ENCODE measurements around the gene TAMALIN.

The TAMALIN gene

GRCh38 chr12:52054833-52055730 is 48.3 kb downstream of the TAMALIN start:
- no peak overlapping the region for H3K4me3 ChIP-seq (replicated peaks; ENCODE audit: insufficient read depth, low read length)
- H3K27ac ChIP-seq (replicated peaks): no peak overlapping the region
- no peak for TF ChIP-seq SPI1 (IDR thresholded peaks at IDR 0.05; ENCODE audit: borderline replicate concordance, low read depth)
- TF ChIP-seq, protein P1, sequence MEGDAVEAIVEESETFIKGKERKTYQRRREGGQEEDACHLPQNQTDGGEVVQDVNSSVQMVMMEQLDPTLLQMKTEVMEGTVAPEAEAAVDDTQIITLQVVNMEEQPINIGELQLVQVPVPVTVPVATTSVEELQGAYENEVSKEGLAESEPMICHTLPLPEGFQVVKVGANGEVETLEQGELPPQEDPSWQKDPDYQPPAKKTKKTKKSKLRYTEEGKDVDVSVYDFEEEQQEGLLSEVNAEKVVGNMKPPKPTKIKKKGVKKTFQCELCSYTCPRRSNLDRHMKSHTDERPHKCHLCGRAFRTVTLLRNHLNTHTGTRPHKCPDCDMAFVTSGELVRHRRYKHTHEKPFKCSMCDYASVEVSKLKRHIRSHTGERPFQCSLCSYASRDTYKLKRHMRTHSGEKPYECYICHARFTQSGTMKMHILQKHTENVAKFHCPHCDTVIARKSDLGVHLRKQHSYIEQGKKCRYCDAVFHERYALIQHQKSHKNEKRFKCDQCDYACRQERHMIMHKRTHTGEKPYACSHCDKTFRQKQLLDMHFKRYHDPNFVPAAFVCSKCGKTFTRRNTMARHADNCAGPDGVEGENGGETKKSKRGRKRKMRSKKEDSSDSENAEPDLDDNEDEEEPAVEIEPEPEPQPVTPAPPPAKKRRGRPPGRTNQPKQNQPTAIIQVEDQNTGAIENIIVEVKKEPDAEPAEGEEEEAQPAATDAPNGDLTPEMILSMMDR (IDR thresholded peaks at IDR 0.05; ENCODE audit: insufficient read depth, low read length): no peak
- no peak for TF ChIP-seq POLR2AphosphoS5 (IDR thresholded peaks at IDR 0.05; ENCODE audit: low read depth)
- TF ChIP-seq GABPA (IDR thresholded peaks at IDR 0.05; ENCODE audit: low read depth): no peak

GRCh38 chr12:52055731-52056711 is 49.3 kb downstream of the TAMALIN start:
- no peak for DNase-seq (ENCODE audit: low read depth in 1 of 2, low spot score in 1 of 2)
- no peak overlapping the region for H3K27ac ChIP-seq (replicated peaks)
- H3K27me3 ChIP-seq (ENCODE audit: insufficient read depth, poor library complexity, severe bottlenecking): no peaks in the 10 kb centered on the region
- TF ChIP-seq GABPA (IDR thresholded peaks at IDR 0.05; ENCODE audit: low read depth): no peak
- no peak for TF ChIP-seq SPI1 (IDR thresholded peaks at IDR 0.05; ENCODE audit: borderline replicate concordance, low read depth)
- TF ChIP-seq, protein P2, sequence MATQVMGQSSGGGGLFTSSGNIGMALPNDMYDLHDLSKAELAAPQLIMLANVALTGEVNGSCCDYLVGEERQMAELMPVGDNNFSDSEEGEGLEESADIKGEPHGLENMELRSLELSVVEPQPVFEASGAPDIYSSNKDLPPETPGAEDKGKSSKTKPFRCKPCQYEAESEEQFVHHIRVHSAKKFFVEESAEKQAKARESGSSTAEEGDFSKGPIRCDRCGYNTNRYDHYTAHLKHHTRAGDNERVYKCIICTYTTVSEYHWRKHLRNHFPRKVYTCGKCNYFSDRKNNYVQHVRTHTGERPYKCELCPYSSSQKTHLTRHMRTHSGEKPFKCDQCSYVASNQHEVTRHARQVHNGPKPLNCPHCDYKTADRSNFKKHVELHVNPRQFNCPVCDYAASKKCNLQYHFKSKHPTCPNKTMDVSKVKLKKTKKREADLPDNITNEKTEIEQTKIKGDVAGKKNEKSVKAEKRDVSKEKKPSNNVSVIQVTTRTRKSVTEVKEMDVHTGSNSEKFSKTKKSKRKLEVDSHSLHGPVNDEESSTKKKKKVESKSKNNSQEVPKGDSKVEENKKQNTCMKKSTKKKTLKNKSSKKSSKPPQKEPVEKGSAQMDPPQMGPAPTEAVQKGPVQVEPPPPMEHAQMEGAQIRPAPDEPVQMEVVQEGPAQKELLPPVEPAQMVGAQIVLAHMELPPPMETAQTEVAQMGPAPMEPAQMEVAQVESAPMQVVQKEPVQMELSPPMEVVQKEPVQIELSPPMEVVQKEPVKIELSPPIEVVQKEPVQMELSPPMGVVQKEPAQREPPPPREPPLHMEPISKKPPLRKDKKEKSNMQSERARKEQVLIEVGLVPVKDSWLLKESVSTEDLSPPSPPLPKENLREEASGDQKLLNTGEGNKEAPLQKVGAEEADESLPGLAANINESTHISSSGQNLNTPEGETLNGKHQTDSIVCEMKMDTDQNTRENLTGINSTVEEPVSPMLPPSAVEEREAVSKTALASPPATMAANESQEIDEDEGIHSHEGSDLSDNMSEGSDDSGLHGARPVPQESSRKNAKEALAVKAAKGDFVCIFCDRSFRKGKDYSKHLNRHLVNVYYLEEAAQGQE (IDR thresholded peaks at IDR 0.05; ENCODE audit: insufficient replicate concordance, low read depth): no peak
- no peak for TF ChIP-seq POLR2AphosphoS5 (IDR thresholded peaks at IDR 0.05; ENCODE audit: low read depth)
- TF ChIP-seq, protein P1 (IDR thresholded peaks at IDR 0.05; ENCODE audit: insufficient read depth, low read length): no peak
- H3K4me3 ChIP-seq (replicated peaks; ENCODE audit: insufficient read depth, low read length): no peak overlapping the region

More at GRCh38 chr12:52054833-52055730, 48.3 kb downstream of the TAMALIN start:
- peaks cover 4% of the 10 kb centered on the region for H3K27me3 ChIP-seq (ENCODE audit: insufficient read depth, poor library complexity, severe bottlenecking)
- no peak for DNase-seq (ENCODE audit: low read depth in 1 of 2, low spot score in 1 of 2)

- no peak overlapping the region for H3K4me3 ChIP-seq (replicated peaks; ENCODE audit: insufficient read depth, low read length)
Measured at GRCh38 chr12:52056801-52057637, 50.3 kb downstream of the TAMALIN start.

More at GRCh38 chr12:52056801-52057637, 50.3 kb downstream of the TAMALIN start:
- Histone ChIP-seq H3K27me3 (ENCODE audit: insufficient read depth, poor library complexity, severe bottlenecking) (no peaks in the 10 kb centered on the region), H3K27ac (replicated peaks) (no peak overlapping the region)
- TF ChIP-seq, protein P2 (IDR thresholded peaks at IDR 0.05; ENCODE audit: insufficient replicate concordance, low read depth): no peak
- TF ChIP-seq, protein P1 (IDR thresholded peaks at IDR 0.05; ENCODE audit: insufficient read depth, low read length): no peak
- TF ChIP-seq POLR2AphosphoS5 (IDR thresholded peaks at IDR 0.05; ENCODE audit: low read depth) (no peak), GABPA (IDR thresholded peaks at IDR 0.05; ENCODE audit: low read depth) (no peak), SPI1 (IDR thresholded peaks at IDR 0.05; ENCODE audit: borderline replicate concordance, low read depth) (no peak)
- no peak for DNase-seq (ENCODE audit: low read depth in 1 of 2, low spot score in 1 of 2)

Data from HL-60 (cell line).